ENCODE data around the gene GPBAR1. TPM values are rescaled to one million over a fixed set of nuclear protein-coding genes. Genes with fewer than 3 reads are reported as not detected.

GPBAR1 gene
- polyA plus RNA-seq, 1 of the 3 experiments (the other 2 are of a cell fraction), result 0.13 TPM

- Histone ChIP-seq H3K4me2 (peak overlapping the region; percentile 38; the same call in 1 of the 2 replicates), H3K79me2 (ENCODE audit: insufficient read depth) (peaks cover 86% of the 10 kb centered on the region), H3K27me3 (ENCODE audit: insufficient read depth) (no peaks in the 10 kb centered on the region), H4K20me1 (ENCODE audit: insufficient read depth) (peaks cover 25% of the 10 kb centered on the region), H3K9me2 (no peaks in the 10 kb centered on the region), H3K9ac (peak overlapping the region; percentile 20; the same call in 1 of the 2 replicates), H2AFZ (ENCODE audit: low read depth) (no peak overlapping the region), H3F3A (replicated peaks; ENCODE audit: insufficient read depth) (peaks cover 45% of the 10 kb centered on the region), H3K9me3 (no peaks in the 10 kb centered on the region), H3K4me1 (ENCODE audit: control insufficient read depth in 1 of 2, insufficient read depth in 2 of 2, low read depth in 1 of 2, low read length in 1 of 2) (peaks cover 0 to 30% of the 10 kb centered on the region in 2 experiments), H3K27ac (ENCODE audit: low read depth in 2 of 2, low read length in 1 of 2) (peak overlapping the region; percentile 64 to 89; a peak in 3 of 4 replicates), H3K4me3 (ENCODE audit: low read depth in 2 of 2, low read length in 1 of 2) (no peak overlapping the region), H3K36me3 (replicated peaks in 1 of 2; ENCODE audit: control insufficient read depth in 1 of 2, insufficient read depth in 2 of 2, low read length in 1 of 2) (peaks cover 68 to 85% of the 10 kb centered on the region in 2 experiments)
- no peak for TF ChIP-seq RXRA (IDR thresholded peaks at IDR 0.05; ENCODE audit: borderline replicate concordance, low read depth)
- no peak for TF ChIP-seq JUND (IDR thresholded peaks at IDR 0.05)
- TF ChIP-seq GATA2 (CRISPR knock-in tag; IDR thresholded peaks at IDR 0.05), result no peak
- no peak for TF ChIP-seq ELF1 (IDR thresholded peaks at IDR 0.05)
- TF ChIP-seq MXI1 (IDR thresholded peaks at IDR 0.05; ENCODE audit: low read depth, low read length), result no peak
- no peak for TF ChIP-seq RCOR1 (IDR thresholded peaks at IDR 0.05; ENCODE audit: low read length)
- TF ChIP-seq CTCF (IDR thresholded peaks at IDR 0.05), result no peak
- no peak for TF ChIP-seq NRF1 (IDR thresholded peaks at IDR 0.05; ENCODE audit: low read depth, low read length)
- no peak for TF ChIP-seq FOXJ3 (CRISPR knock-in tag; IDR thresholded peaks at IDR 0.05)
- no peak for TF ChIP-seq PBX3 (IDR thresholded peaks at IDR 0.05)
- no peak for TF ChIP-seq FOXM1 (IDR thresholded peaks at IDR 0.05; ENCODE audit: low read depth)
- TF ChIP-seq GABPA (IDR thresholded peaks at IDR 0.05; ENCODE audit: low read depth), result no peak
- no peak for TF ChIP-seq SIN3A (IDR thresholded peaks at IDR 0.05; ENCODE audit: borderline replicate concordance, low read depth, low read length)
- ChIA-PET CTCF (interaction anchor here (1.0 kb wide), 1 partner anchor 10 kb away, joined by 3 read pairs; no protein-coding TSS in a partner anchor), POLR2A (interaction anchor here (0.7 kb wide), 1 partner anchor 10 kb away, joined by 3 read pairs; no protein-coding TSS in a partner anchor)
- DNase-seq, result no peak
- WGBS (ENCODE audit: low lambda C conversion rate), result 87% methylated on average over 6 of the region's 6 CpGs
Measured at GRCh38 chr2:218228366-218229090, 32.3 kb upstream of the GPBAR1 start.

GRCh38 chr2:218229239-218229638 lies 31.6 kb upstream of the GPBAR1 start:
- CTCF ChIA-PET, result interaction anchor here (0.7 kb wide), 1 partner anchor 444 kb away, joined by 3 read pairs; no protein-coding TSS in a partner anchor
- Histone ChIP-seq H3K36me3 (replicated peaks in 1 of 2; ENCODE audit: control insufficient read depth in 1 of 2, insufficient read depth in 2 of 2, low read length in 1 of 2) (peaks cover 65 to 86% of the 10 kb centered on the region in 2 experiments), H4K20me1 (ENCODE audit: insufficient read depth) (peaks cover 18% of the 10 kb centered on the region)

More at GRCh38 chr2:218229239-218229638, 31.6 kb upstream of the GPBAR1 start:
- H3K27ac ChIP-seq (ENCODE audit: low read depth in 2 of 2, low read length in 1 of 2), result peak overlapping the region; percentile 64 to 89; a peak in 3 of 4 replicates
- H3K79me2 ChIP-seq (ENCODE audit: insufficient read depth), result peaks cover 84% of the 10 kb centered on the region
- no peaks in the 10 kb centered on the region for H3K9me3 ChIP-seq
- POLR2A ChIA-PET, result interaction anchor here (0.7 to 1.2 kb wide), 2 partner anchors 11 to 12 kb away, joined by 3 to 6 read pairs; partner anchors contain the start of gene ARPC2
- no peaks in the 10 kb centered on the region for H3K9me2 ChIP-seq
- WGBS (ENCODE audit: low lambda C conversion rate), result 11% methylated on average over 3 of the region's 3 CpGs
- H3K4me1 ChIP-seq (ENCODE audit: control insufficient read depth in 1 of 2, insufficient read depth in 2 of 2, low read depth in 1 of 2, low read length in 1 of 2), result peaks cover 0 to 25% of the 10 kb centered on the region in 2 experiments
- H3F3A ChIP-seq (replicated peaks; ENCODE audit: insufficient read depth), result peaks cover 46% of the 10 kb centered on the region
- no peak overlapping the region for H2AFZ ChIP-seq (ENCODE audit: low read depth)
- H3K4me3 ChIP-seq (ENCODE audit: low read depth in 2 of 2, low read length in 1 of 2), result no peak overlapping the region
- no peaks in the 10 kb centered on the region for H3K27me3 ChIP-seq (ENCODE audit: insufficient read depth)
- no peak for TF ChIP-seq TEAD4 (IDR thresholded peaks at IDR 0.05; ENCODE audit: borderline replicate concordance, insufficient read depth)
- TF ChIP-seq MAX (IDR thresholded peaks at IDR 0.05; ENCODE audit: low read depth), result peak; percentile 54; the same call in 1 of the 2 replicates
- TF ChIP-seq RXRA (IDR thresholded peaks at IDR 0.05; ENCODE audit: borderline replicate concordance, low read depth), result peak; percentile 51; the same call in 1 of the 2 replicates
- peak; percentile 72; the same call in 1 of the 2 replicates for TF ChIP-seq FOSL2 (IDR thresholded peaks at IDR 0.05; ENCODE audit: borderline replicate concordance, low read depth)
- peak; percentile 23; the same call in 1 of the 2 replicates for TF ChIP-seq TCF12 (IDR thresholded peaks at IDR 0.05)
- peak; percentile 58 for TF ChIP-seq JUND (IDR thresholded peaks at IDR 0.05)
- TF ChIP-seq EZH2phosphoT487 (IDR thresholded peaks at IDR 0.05; ENCODE audit: borderline replicate concordance, low read depth), result no peak
- DNase-seq, result no peak
- peak overlapping the region; percentile 38; the same call in 1 of the 2 replicates for H3K4me2 ChIP-seq
- H3K9ac ChIP-seq, result peak overlapping the region; percentile 20; the same call in 1 of the 2 replicates

All from SK-N-SH (cell line).